Memory B cell (primary cell): ENCODE data around the gene NUDT8.

Source experiments
- ATAC-seq: fragments of 150-1000 bp; cut with Tn5 transposase; 2 replicates; pipeline ENCODE4 v1.10.0; 2021; ENCODE audit warnings: low read depth, mild to moderate bottlenecking, moderate library complexity
- DNase-seq, 2 donors: peaks; one replicate each; pipeline ENCODE4 v3.0.0; 2022; ENCODE audit warnings: low spot score in 2 of 2
- H3K27ac Mint-ChIP-seq: one replicate; pipeline ENCODE4 v1.8.0; 2022; ENCODE audit warnings: mild to moderate bottlenecking, moderate library complexity, mixed read lengths
- H3K27me3 Mint-ChIP-seq: one replicate; pipeline ENCODE4 v1.8.0; 2022; ENCODE audit warnings: mixed read lengths
- H3K36me3 Mint-ChIP-seq: one replicate; pipeline ENCODE4 v1.8.0; 2022; ENCODE audit warnings: mild to moderate bottlenecking, mixed read lengths
- H3K4me1 Mint-ChIP-seq: one replicate; pipeline ENCODE4 v1.8.0; 2022; ENCODE audit warnings: mixed read lengths
- H3K4me3 Mint-ChIP-seq: one replicate; pipeline ENCODE4 v1.8.0; 2022; ENCODE audit warnings: mild to moderate bottlenecking, moderate library complexity, mixed read lengths
- H3K9me3 Mint-ChIP-seq: one replicate; pipeline ENCODE4 v1.8.0; 2022; ENCODE audit warnings: mixed read lengths

Gene NUDT8, protein sequence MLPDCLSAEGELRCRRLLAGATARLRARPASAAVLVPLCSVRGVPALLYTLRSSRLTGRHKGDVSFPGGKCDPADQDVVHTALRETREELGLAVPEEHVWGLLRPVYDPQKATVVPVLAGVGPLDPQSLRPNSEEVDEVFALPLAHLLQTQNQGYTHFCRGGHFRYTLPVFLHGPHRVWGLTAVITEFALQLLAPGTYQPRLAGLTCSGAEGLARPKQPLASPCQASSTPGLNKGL

DNA sequence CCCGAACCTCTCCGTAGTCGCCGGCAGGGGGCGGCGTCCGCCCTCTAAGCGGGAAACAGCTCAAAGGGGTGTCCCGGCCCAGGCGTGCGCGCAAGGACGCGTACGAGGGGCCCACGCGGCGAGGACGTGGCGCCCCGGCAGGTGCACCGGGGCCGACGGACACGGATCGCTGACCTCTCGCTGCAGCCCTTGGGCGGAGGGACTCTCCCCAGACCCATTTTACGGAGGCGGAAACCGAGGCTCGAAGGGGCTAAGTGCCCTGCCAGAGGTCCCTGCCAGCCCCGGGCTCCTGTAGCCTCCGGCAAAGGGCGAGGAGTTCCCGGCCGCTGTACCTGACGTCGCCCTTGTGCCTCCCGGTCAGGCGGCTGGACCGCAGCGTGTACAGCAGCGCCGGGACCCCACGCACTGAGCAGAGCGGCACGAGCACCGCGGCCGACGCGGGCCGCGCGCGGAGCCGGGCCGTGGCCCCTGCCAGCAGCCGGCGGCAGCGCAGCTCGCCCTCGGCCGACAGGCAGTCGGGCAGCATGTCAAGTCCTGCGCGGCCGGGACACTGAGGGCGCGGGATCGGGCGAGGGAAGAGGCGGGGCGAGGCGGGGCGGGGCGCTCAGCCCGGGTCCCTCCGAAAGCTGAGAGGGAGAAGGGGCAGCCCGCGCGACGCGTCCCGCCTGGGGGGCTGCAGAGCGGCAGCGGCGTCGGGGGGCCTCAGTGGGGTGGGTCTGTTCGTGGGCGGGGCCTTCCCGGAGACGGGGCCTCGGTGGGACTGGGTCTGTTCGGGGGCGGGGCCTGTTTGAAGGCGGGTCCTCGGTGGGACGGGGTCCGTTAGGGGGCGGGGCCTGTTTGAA is at the start of gene NUDT8:
Gene NUDT8, minus strand, starts transcription at position 552 of the 842 bp plus-strand sequence. Its CDS starts 26 bp downstream, at position 526.
- H3K36me3 Mint-ChIP-seq: no peaks in the 10 kb centered on the region
- peak; percentile 87 to 92 for DNase-seq
- H3K4me1 Mint-ChIP-seq: peaks cover 14% of the 10 kb centered on the region
- ATAC-seq: peak; percentile 65
- no peaks in the 10 kb centered on the region for H3K9me3 Mint-ChIP-seq
- no peaks in the 10 kb centered on the region for H3K27me3 Mint-ChIP-seq
- peak within 1 kb of the TSS; percentile 81 for H3K4me3 Mint-ChIP-seq
- peak within 1 kb of the TSS; percentile 62 for H3K27ac Mint-ChIP-seq

DNA sequence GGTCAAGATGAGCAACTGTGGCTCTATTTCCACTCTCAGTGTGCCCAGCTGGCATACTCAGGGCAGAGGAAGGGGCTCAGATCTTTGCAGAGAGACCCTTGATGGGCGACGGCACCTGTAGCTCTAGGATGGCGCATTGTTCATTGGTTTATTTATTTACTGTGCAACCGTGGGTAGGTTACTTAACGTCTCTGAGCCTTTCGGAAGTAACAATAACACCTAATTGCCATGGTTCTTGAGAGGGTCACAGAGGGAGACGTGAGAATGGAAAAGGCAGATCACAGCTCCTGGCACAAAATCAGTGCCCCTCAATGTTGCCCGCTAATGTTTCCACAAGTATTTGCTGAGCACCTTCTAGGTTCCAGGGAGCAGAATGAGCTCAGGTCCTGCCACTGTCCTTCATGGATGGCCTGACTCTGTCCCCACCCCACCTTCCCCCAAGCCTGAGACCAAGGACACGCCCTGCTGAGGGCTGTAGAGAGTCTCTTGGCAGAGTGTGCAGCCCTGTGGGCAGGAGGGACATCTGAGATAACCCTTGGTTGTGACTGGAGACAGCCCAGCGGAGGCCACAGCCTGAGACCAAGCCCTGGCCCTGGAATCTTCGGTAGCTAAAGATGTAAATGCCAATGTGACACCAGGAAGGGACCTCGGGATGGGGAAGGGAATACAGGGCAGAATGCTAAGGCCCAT is 45.5 kb upstream of the NUDT8 start:
- Mint-ChIP-seq H3K27ac (no peak overlapping the region), H3K27me3 (peaks cover 20% of the 10 kb centered on the region), H3K9me3 (peaks cover 4% of the 10 kb centered on the region), H3K4me3 (no peak overlapping the region), H3K4me1 (no peaks in the 10 kb centered on the region), H3K36me3 (no peaks in the 10 kb centered on the region)
- ATAC-seq: no peak
- no peak for DNase-seq

GRCh38 chr11:67674442-67674871 is 44.7 kb upstream of the NUDT8 start, which contains the start of gene ALDH3B2:
Gene ALDH3B2 (minus strand): TSS chr11:67674623. CDS start chr11:67666935, 7,688 bp downstream.
- Mint-ChIP-seq H3K9me3 (peaks cover 4% of the 10 kb centered on the region), H3K36me3 (no peaks in the 10 kb centered on the region), H3K27me3 (peaks cover 21% of the 10 kb centered on the region), H3K4me1 (no peaks in the 10 kb centered on the region), H3K4me3 (no peak within 1 kb of the TSS), H3K27ac (no peak within 1 kb of the TSS)
- DNase-seq (no peak), ATAC-seq (no peak)

GRCh38 chr11:67673902-67674301 is 44.2 kb upstream of the NUDT8 start:
- Mint-ChIP-seq H3K9me3 (peaks cover 4% of the 10 kb centered on the region), H3K27me3 (peaks cover 21% of the 10 kb centered on the region), H3K36me3 (no peaks in the 10 kb centered on the region), H3K27ac (no peak overlapping the region), H3K4me3 (no peak overlapping the region), H3K4me1 (no peaks in the 10 kb centered on the region)
- DNase-seq: no peak
- ATAC-seq: no peak

DNA sequence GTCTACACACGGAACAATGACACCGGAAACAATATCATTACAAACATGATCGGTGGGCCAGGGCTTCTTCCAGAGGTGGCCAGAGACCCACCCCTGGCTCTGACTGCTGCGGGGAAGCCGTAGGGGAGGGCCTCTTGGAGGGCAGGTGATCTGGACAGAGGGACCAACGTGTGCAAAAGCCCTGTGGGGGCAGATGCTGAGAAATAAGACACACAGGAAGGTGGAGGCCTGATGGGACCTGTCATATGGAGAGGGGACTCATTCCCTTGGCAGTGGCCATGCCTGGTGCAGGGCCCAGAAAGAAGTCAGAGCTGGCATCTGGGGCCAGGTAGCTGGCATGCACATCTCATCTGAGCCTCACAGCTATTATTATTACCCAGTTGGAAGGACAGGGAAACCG is 43.6 kb upstream of the NUDT8 start:
- Mint-ChIP-seq H3K27me3 (peaks cover 18% of the 10 kb centered on the region), H3K4me1 (no peaks in the 10 kb centered on the region), H3K4me3 (no peak overlapping the region), H3K27ac (no peak overlapping the region), H3K36me3 (no peaks in the 10 kb centered on the region), H3K9me3 (peaks cover 4% of the 10 kb centered on the region)
- DNase-seq (no peak), ATAC-seq (no peak)

GRCh38 chr11:67671211-67671520 is 41.4 kb upstream of the NUDT8 start:
- H3K4me1 Mint-ChIP-seq: peaks cover 4% of the 10 kb centered on the region
- H3K27ac Mint-ChIP-seq: no peak overlapping the region
- peaks cover 15% of the 10 kb centered on the region for H3K27me3 Mint-ChIP-seq
- no peak for ATAC-seq
- peaks cover under 1% of the 10 kb centered on the region for H3K9me3 Mint-ChIP-seq
- no peak overlapping the region for H3K4me3 Mint-ChIP-seq
- H3K36me3 Mint-ChIP-seq: no peaks in the 10 kb centered on the region
- no peak for DNase-seq

DNA sequence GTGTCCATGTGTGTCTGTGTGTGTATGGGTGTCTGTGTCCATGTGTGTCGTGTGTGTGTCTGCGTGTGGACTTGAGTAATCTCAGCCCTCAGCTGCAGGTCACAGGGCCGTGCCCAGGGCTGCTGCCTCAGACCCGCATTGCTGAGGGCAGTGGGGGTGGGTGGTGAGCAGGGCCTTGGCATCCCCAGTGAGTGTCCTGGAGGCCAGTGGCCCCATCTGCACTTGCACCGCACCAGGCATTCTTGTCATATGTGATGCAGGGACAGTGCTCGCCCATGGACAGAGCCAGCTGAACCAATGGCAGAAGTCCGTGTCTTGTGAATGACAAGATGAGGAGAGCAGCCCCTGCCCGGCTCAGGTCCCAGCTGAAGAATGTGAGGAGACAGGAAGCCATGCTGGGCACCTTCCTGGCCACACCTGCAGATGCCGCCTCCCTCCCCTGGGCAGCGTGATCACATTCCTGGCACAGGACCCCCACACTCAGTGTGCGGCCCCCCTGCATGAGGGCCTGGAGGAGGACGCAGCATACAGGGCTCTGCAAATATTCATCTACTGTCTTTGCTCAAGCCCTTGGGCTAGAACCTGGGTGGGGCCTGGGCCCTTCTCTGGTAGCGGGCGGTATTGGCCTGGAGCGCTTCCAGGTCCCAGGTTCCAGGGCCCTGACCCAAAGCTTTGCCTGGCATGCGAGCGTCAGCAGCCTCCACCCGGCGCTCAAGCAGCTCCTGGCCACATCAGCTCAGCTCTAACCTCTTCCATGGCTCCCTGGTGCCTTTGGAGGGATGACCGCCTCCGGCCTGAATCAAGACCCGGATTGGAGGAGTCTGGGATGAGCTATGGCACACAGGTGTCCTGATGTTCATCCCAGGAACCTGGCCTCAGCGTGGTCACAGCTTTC is 40.8 kb upstream of the NUDT8 start:
- peaks cover 4% of the 10 kb centered on the region for H3K4me1 Mint-ChIP-seq
- no peaks in the 10 kb centered on the region for H3K36me3 Mint-ChIP-seq
- H3K27ac Mint-ChIP-seq: no peak overlapping the region
- DNase-seq (no peak), ATAC-seq (no peak)
- H3K4me3 Mint-ChIP-seq: no peak overlapping the region
- no peaks in the 10 kb centered on the region for H3K9me3 Mint-ChIP-seq
- H3K27me3 Mint-ChIP-seq: peaks cover 13% of the 10 kb centered on the region

- ATAC-seq (no peak), DNase-seq (no peak)
- H3K9me3 Mint-ChIP-seq: no peaks in the 10 kb centered on the region
- H3K4me3 Mint-ChIP-seq: no peak overlapping the region
- H3K27ac Mint-ChIP-seq: no peak overlapping the region
- no peaks in the 10 kb centered on the region for H3K36me3 Mint-ChIP-seq
- H3K27me3 Mint-ChIP-seq: peaks cover 2% of the 10 kb centered on the region
- peaks cover 4% of the 10 kb centered on the region for H3K4me1 Mint-ChIP-seq
Measured at GRCh38 chr11:67668192-67668551, 38.4 kb upstream of the NUDT8 start.

GRCh38 chr11:67667490-67668191 is 37.9 kb upstream of the NUDT8 start:
- DNase-seq (peak in 1 of 2 donors; percentile 54), ATAC-seq (peak; percentile 94)
- no peaks in the 10 kb centered on the region for H3K9me3 Mint-ChIP-seq
- no peak overlapping the region for H3K27ac Mint-ChIP-seq
- no peaks in the 10 kb centered on the region for H3K36me3 Mint-ChIP-seq
- peaks cover 2% of the 10 kb centered on the region for H3K27me3 Mint-ChIP-seq
- no peak overlapping the region for H3K4me3 Mint-ChIP-seq
- peaks cover 4% of the 10 kb centered on the region for H3K4me1 Mint-ChIP-seq

GRCh38 chr11:67666676-67667489 is 37.1 kb upstream of the NUDT8 start:
- no peak for ATAC-seq
- Mint-ChIP-seq H3K27ac (no peak overlapping the region), H3K36me3 (no peaks in the 10 kb centered on the region), H3K27me3 (peaks cover 2% of the 10 kb centered on the region), H3K9me3 (no peaks in the 10 kb centered on the region), H3K4me3 (no peak overlapping the region), H3K4me1 (peaks cover 4% of the 10 kb centered on the region)
- no peak for DNase-seq

DNA sequence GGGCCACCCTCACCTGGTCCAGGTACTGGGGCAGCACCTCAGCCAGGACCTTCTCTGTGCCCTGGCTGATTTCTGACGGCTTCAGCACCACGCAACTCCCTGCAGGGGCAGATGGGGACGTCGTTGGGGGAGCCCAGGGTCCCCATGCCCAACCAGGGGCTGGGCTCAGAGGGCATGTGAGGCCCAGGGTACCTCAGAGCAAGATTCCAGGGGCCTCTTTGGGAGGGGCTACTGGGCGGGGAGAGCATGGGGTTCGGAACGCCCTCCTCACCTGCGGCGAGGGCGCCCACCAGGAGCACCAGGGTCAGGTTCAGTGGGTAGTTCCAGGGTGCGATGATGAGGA is 36.5 kb upstream of the NUDT8 start:
- ATAC-seq (no peak), DNase-seq (no peak)
- Mint-ChIP-seq H3K27ac (no peak overlapping the region), H3K4me3 (no peak overlapping the region), H3K4me1 (peaks cover 4% of the 10 kb centered on the region), H3K36me3 (no peaks in the 10 kb centered on the region), H3K27me3 (peaks cover 2% of the 10 kb centered on the region), H3K9me3 (no peaks in the 10 kb centered on the region)

- Mint-ChIP-seq H3K4me1 (peaks cover 4% of the 10 kb centered on the region), H3K9me3 (no peaks in the 10 kb centered on the region), H3K27ac (no peak overlapping the region), H3K4me3 (no peak overlapping the region), H3K27me3 (peaks cover 2% of the 10 kb centered on the region), H3K36me3 (no peaks in the 10 kb centered on the region)
- no peak for ATAC-seq
- no peak for DNase-seq
Measured at GRCh38 chr11:67665541-67666302, 36.0 kb upstream of the NUDT8 start.
